NCI-H748 (cell line): Measurements from ENCODE around the gene PDLIM7.

Experiments used
- DNase-seq: peaks from one replicate; lab custom pipeline; 2025; ENCODE audit not compliant: unreplicated experiment; lab: John Stamatoyannopoulos, UW

Gene PDLIM7

GRCh38 chr5:177445917-177446199, 51.5 kb downstream of the PDLIM7 start:
- no peak for DNase-seq

- no peak for DNase-seq
Measured at GRCh38 chr5:177445052-177445916, 52.1 kb downstream of the PDLIM7 start.

GRCh38 chr5:177444106-177445051, 53.0 kb downstream of the PDLIM7 start:
- no peak for DNase-seq

GRCh38 chr5:177443144-177443983, 54.0 kb downstream of the PDLIM7 start:
- DNase-seq, result no peak

- DNase-seq, result no peak
Measured at GRCh38 chr5:177442066-177442826, 55.2 kb downstream of the PDLIM7 start.

- no peak for DNase-seq
Measured at GRCh38 chr5:177440990-177441780, 56.2 kb downstream of the PDLIM7 start.

GRCh38 chr5:177440211-177440989, 57.0 kb downstream of the PDLIM7 start:
- DNase-seq, result no peak

- DNase-seq, result no peak
Measured at GRCh38 chr5:177439518-177440053, 57.8 kb downstream of the PDLIM7 start.

GRCh38 chr5:177438468-177438867, 58.9 kb downstream of the PDLIM7 start:
- no peak for DNase-seq

GRCh38 chr5:177437623-177438022, 59.8 kb downstream of the PDLIM7 start:
- peak; percentile 52 for DNase-seq

- DNase-seq, result no peak
Measured at GRCh38 chr5:177435847-177436536, 61.4 kb downstream of the PDLIM7 start.

GRCh38 chr5:177434942-177435738, 62.3 kb downstream of the PDLIM7 start:
- no peak for DNase-seq

- DNase-seq, result no peak
Measured at GRCh38 chr5:177434437-177434836, 63.0 kb downstream of the PDLIM7 start.

GRCh38 chr5:177433658-177434217, 63.7 kb downstream of the PDLIM7 start:
- no peak for DNase-seq
